Neural cell (in vitro differentiated cells): ENCODE measurements around the gene MYO15A. TPM values are rescaled to one million over a fixed set of nuclear protein-coding genes. Genes with fewer than 3 reads are reported as not detected.

Experiments used
- H2AFZ ChIP-seq: fragments of 200-600, 300-800 bp; sonication (generic), shearing (Covaris generic); 2 replicates; pipeline ENCODE4 v1.6.0; 2014; ENCODE audit warnings: low read depth, mild to moderate bottlenecking, antibody characterized with exemption, low read length, moderate library complexity
- H3F3A ChIP-seq: fragments of 200-600 bp; shearing (Covaris generic); 2 replicates; pipeline ENCODE4 v1.6.1; 2016; ENCODE audit warnings: mild to moderate bottlenecking, moderate library complexity, mixed read lengths, antibody characterized with exemption, low read length; ENCODE audit not compliant: insufficient read depth, poor library complexity, severe bottlenecking
- H3K27ac ChIP-seq: fragments of 200-600, 300-800 bp; sonication (generic), shearing (Covaris generic); 2 replicates; pipeline ENCODE4 v1.5.1; 2014; ENCODE audit warnings: mild to moderate bottlenecking, low read length, moderate library complexity
- H3K27me3 ChIP-seq: fragments of 300-800, 200-600 bp; sonication (generic), shearing (Covaris generic); 2 replicates; pipeline ENCODE4 v1.6.0; 2014; ENCODE audit warnings: mild to moderate bottlenecking, low read depth, low read length, moderate library complexity; ENCODE audit not compliant: insufficient read depth
- H3K36me3 ChIP-seq: fragments of 300-800, 200-600 bp; sonication (generic), shearing (Covaris generic); 2 replicates; pipeline ENCODE4 v1.5.1; 2014; ENCODE audit warnings: mild to moderate bottlenecking, antibody characterized with exemption, low read length, moderate library complexity; ENCODE audit not compliant: insufficient read depth
- H3K4me2 ChIP-seq: fragments of 300-800, 200-600 bp; sonication (generic), shearing (Covaris generic); 2 replicates; pipeline ENCODE4 v1.6.0; 2014; ENCODE audit warnings: mild to moderate bottlenecking, low read length
- H3K4me3 ChIP-seq: fragments of 300-800, 200-600 bp; sonication (generic), shearing (Covaris generic); 2 replicates; pipeline ENCODE4 v1.5.1; 2014; ENCODE audit warnings: mild to moderate bottlenecking, low read length, moderate library complexity
- H3K79me2 ChIP-seq: fragments of 200-600 bp; shearing (Covaris generic); replicated peaks from 2 replicates; pipeline ENCODE4 v1.6.0; 2014; ENCODE audit warnings: mild to moderate bottlenecking, low read length, moderate library complexity; ENCODE audit not compliant: insufficient read depth
- H3K9ac ChIP-seq: fragments of 300-800, 200-600 bp; sonication (generic), shearing (Covaris generic); 2 replicates; pipeline ENCODE4 v1.6.1; 2016; ENCODE audit warnings: mild to moderate bottlenecking, low read length, mixed read lengths
- H3K9me2 ChIP-seq: fragments of 200-600 bp; shearing (Covaris generic); 2 replicates; pipeline ENCODE4 v1.6.1; 2016; ENCODE audit warnings: mild to moderate bottlenecking, low read length, mixed read lengths; ENCODE audit not compliant: insufficient read depth
- H3K9me3 ChIP-seq: fragments of 200-600, 300-800 bp; sonication (generic), shearing (Covaris generic); 2 replicates; pipeline ENCODE4 v1.6.1; 2016; ENCODE audit warnings: mild to moderate bottlenecking, mixed run types, low read length, moderate library complexity, mixed read lengths
- H4K20me1 ChIP-seq: fragments of 200-600 bp; shearing (Covaris generic); 2 replicates; pipeline ENCODE4 v1.6.1; 2016; ENCODE audit warnings: mild to moderate bottlenecking, mixed run types; ENCODE audit not compliant: insufficient read depth
- EP300 ChIP-seq: fragments of 450-650 bp; conservative IDR thresholded peaks from 2 replicates; pipeline ENCODE4 v1.6.1; 2014; ENCODE audit warnings: antibody characterized with exemption, mild to moderate bottlenecking, moderate library complexity; ENCODE audit not compliant: poor library complexity, severe bottlenecking
- EZH2 ChIP-seq: fragments of 200-600, 300-800 bp; shearing (Covaris generic), sonication (generic); IDR thresholded peaks from 2 replicates; pipeline ENCODE4 v1.6.1; 2014; ENCODE audit warnings: antibody characterized with exemption, low read length, borderline replicate concordance, mild to moderate bottlenecking; ENCODE audit not compliant: insufficient read depth, poor library complexity, severe bottlenecking
- MXI1 ChIP-seq: fragments of 450-650 bp; conservative IDR thresholded peaks from 2 replicates; pipeline ENCODE4 v1.6.1; 2014; ENCODE audit warnings: antibody characterized with exemption, mild to moderate bottlenecking; ENCODE audit not compliant: poor library complexity, severe bottlenecking
- POLR2AphosphoS5 ChIP-seq: IDR thresholded peaks from 2 replicates; pipeline ENCODE4 v1.6.1; 2012
- RAD21 ChIP-seq: fragments of 450-650 bp; conservative IDR thresholded peaks from 2 replicates; pipeline ENCODE4 v1.6.1; 2014; ENCODE audit warnings: antibody characterized with exemption, mild to moderate bottlenecking, moderate library complexity
- SMC3 ChIP-seq: fragments of 450-650 bp; conservative IDR thresholded peaks from 2 replicates; pipeline ENCODE4 v1.6.1; 2014; ENCODE audit warnings: antibody characterized with exemption, mild to moderate bottlenecking, moderate library complexity; ENCODE audit not compliant: poor library complexity
- TAF1 ChIP-seq: IDR thresholded peaks from 2 replicates; pipeline ENCODE4 v1.6.1; 2012; ENCODE audit warnings: low read depth
- polyA plus RNA-seq: library from polyadenylated mRNA; depleted of rRNA; stranded (reverse); fragments of >200 nt; gene quantifications from 2 replicates; pipeline ENCODE4 v1.2.3, GENCODE V29; 2014
- TF ChIP-seq, protein P1 (sequence below): fragments of 450-650 bp; IDR thresholded peaks from 2 replicates; pipeline ENCODE4 v1.5.1; 2014; ENCODE audit warnings: antibody characterized with exemption, mild to moderate bottlenecking, moderate library complexity; ENCODE audit not compliant: poor library complexity, severe bottlenecking
- TF ChIP-seq, protein P2 (sequence below): IDR thresholded peaks from 2 replicates; pipeline ENCODE4 v1.6.1; 2012; ENCODE audit warnings: borderline replicate concordance

The MYO15A gene
- polyA plus RNA-seq, 1 donor from 2014 or later, result 1.9 TPM

DNA sequence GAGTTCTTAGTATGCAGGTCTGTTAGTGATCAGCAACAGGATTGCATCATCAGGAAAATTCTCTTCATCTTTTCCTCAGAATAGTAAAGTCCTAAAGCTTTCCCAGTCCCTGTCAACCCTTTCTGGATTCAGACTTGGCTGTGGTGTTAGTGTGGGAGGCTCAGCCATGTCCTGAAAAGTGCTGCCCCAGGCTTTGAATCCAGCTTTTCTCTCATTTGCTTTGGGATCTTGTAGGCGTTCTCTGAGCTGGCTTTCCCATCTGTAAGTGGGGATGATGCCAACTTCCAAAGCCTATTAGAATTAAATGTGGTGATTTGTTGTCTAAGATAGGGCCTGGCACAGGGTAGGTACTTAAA is 78.0 kb downstream of the MYO15A start:
- Histone ChIP-seq H3K9ac (peak overlapping the region; percentile 84), H2AFZ (no peak overlapping the region), H3F3A (no peaks in the 10 kb centered on the region), H3K9me3 (no peaks in the 10 kb centered on the region), H4K20me1 (peaks cover 44% of the 10 kb centered on the region), H3K79me2 (peaks cover 66% of the 10 kb centered on the region), H3K27ac (no peak overlapping the region), H3K27me3 (no peaks in the 10 kb centered on the region), H3K36me3 (no peaks in the 10 kb centered on the region), H3K9me2 (no peaks in the 10 kb centered on the region), H3K4me2 (peak overlapping the region; percentile 95), H3K4me3 (peak overlapping the region; percentile 99)
- TF ChIP-seq MXI1 (no peak), POLR2AphosphoS5 (no peak), EZH2 (no peak), EP300 (no peak), RAD21 (no peak), SMC3 (no peak), TAF1 (no peak)
- TF ChIP-seq, protein P1, sequence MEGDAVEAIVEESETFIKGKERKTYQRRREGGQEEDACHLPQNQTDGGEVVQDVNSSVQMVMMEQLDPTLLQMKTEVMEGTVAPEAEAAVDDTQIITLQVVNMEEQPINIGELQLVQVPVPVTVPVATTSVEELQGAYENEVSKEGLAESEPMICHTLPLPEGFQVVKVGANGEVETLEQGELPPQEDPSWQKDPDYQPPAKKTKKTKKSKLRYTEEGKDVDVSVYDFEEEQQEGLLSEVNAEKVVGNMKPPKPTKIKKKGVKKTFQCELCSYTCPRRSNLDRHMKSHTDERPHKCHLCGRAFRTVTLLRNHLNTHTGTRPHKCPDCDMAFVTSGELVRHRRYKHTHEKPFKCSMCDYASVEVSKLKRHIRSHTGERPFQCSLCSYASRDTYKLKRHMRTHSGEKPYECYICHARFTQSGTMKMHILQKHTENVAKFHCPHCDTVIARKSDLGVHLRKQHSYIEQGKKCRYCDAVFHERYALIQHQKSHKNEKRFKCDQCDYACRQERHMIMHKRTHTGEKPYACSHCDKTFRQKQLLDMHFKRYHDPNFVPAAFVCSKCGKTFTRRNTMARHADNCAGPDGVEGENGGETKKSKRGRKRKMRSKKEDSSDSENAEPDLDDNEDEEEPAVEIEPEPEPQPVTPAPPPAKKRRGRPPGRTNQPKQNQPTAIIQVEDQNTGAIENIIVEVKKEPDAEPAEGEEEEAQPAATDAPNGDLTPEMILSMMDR, result no peak
- TF ChIP-seq, protein P2, sequence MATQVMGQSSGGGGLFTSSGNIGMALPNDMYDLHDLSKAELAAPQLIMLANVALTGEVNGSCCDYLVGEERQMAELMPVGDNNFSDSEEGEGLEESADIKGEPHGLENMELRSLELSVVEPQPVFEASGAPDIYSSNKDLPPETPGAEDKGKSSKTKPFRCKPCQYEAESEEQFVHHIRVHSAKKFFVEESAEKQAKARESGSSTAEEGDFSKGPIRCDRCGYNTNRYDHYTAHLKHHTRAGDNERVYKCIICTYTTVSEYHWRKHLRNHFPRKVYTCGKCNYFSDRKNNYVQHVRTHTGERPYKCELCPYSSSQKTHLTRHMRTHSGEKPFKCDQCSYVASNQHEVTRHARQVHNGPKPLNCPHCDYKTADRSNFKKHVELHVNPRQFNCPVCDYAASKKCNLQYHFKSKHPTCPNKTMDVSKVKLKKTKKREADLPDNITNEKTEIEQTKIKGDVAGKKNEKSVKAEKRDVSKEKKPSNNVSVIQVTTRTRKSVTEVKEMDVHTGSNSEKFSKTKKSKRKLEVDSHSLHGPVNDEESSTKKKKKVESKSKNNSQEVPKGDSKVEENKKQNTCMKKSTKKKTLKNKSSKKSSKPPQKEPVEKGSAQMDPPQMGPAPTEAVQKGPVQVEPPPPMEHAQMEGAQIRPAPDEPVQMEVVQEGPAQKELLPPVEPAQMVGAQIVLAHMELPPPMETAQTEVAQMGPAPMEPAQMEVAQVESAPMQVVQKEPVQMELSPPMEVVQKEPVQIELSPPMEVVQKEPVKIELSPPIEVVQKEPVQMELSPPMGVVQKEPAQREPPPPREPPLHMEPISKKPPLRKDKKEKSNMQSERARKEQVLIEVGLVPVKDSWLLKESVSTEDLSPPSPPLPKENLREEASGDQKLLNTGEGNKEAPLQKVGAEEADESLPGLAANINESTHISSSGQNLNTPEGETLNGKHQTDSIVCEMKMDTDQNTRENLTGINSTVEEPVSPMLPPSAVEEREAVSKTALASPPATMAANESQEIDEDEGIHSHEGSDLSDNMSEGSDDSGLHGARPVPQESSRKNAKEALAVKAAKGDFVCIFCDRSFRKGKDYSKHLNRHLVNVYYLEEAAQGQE, result no peak

DNA sequence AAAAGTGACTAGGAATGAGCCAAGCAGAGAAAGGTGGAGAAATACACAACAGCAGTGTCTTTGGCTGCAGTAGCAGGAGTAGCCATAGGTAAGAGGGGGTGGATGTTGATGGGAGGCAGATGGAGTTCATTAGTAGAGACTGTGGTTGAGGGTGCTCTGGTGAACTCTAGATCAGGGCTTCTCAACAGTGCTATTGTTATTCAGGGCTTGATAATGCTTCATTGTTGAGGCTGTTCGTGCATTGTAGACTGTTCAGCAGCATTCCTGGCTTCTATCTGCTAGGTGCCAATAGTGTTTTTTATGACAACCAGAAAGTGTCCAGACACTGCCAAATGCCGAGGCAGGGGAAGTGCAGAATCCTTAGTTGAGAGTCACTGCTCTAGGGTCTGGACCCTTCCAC is 78.7 kb downstream of the MYO15A start:
- Histone ChIP-seq H3K79me2 (peaks cover 70% of the 10 kb centered on the region), H3K4me2 (peak overlapping the region; percentile 95), H3K9me3 (no peaks in the 10 kb centered on the region), H3K9me2 (no peaks in the 10 kb centered on the region), H3K4me3 (peak overlapping the region; percentile 99), H3K36me3 (no peaks in the 10 kb centered on the region), H3F3A (no peaks in the 10 kb centered on the region), H4K20me1 (peaks cover 44% of the 10 kb centered on the region), H3K27ac (no peak overlapping the region), H2AFZ (no peak overlapping the region), H3K9ac (peak overlapping the region; percentile 2), H3K27me3 (no peaks in the 10 kb centered on the region)
- TF ChIP-seq POLR2AphosphoS5, result no peak
- no peak for TF ChIP-seq SMC3
- TF ChIP-seq EP300, result no peak
